Measurements from ENCODE around the gene CDH15. TPM values are rescaled to one million over a fixed set of nuclear protein-coding genes. Genes with fewer than 3 reads are reported as not detected.

The CDH15 gene
- total RNA-seq, 1 experiment from 2014 or later: 0.46 TPM

DNA sequence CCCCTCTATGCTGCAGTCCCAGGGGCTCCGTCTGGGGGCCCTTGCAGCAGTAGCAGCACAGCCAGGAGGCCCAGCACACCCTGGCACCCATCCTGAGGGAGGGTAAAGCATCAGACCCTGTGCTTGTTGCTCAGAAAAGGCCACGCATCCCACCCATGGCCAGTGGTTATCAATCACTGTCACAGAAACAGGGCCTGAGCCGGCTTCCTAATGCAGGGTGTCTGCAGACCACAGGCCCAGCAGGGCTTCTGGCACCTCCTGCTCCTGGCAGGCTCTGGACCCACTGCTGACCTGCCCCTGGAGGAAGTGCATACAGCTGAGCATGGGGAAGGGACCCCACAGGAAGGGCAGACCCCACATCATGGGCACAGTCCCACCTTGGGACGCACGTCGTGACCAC is 26.9 kb upstream of the CDH15 start (continued):
- TF ChIP-seq SMAD3 (CRISPR knock-in tag; IDR thresholded peaks at IDR 0.05; ENCODE audit: borderline replicate concordance): no peak
- TF ChIP-seq TP53 (CRISPR knock-in tag; IDR thresholded peaks at IDR 0.05): no peak
- no peak for TF ChIP-seq SP1 (CRISPR knock-in tag; conservative IDR thresholded peaks at IDR 0.05)
- TF ChIP-seq, protein P1, sequence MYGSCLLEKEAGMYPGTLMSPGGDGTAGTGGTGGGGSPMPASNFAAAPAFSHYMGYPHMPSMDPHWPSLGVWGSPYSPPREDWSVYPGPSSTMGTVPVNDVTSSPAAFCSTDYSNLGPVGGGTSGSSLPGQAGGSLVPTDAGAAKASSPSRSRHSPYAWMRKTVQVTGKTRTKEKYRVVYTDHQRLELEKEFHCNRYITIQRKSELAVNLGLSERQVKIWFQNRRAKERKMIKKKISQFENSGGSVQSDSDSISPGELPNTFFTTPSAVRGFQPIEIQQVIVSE (CRISPR knock-in tag; IDR thresholded peaks at IDR 0.05; ENCODE audit: borderline replicate concordance): no peak

DNA sequence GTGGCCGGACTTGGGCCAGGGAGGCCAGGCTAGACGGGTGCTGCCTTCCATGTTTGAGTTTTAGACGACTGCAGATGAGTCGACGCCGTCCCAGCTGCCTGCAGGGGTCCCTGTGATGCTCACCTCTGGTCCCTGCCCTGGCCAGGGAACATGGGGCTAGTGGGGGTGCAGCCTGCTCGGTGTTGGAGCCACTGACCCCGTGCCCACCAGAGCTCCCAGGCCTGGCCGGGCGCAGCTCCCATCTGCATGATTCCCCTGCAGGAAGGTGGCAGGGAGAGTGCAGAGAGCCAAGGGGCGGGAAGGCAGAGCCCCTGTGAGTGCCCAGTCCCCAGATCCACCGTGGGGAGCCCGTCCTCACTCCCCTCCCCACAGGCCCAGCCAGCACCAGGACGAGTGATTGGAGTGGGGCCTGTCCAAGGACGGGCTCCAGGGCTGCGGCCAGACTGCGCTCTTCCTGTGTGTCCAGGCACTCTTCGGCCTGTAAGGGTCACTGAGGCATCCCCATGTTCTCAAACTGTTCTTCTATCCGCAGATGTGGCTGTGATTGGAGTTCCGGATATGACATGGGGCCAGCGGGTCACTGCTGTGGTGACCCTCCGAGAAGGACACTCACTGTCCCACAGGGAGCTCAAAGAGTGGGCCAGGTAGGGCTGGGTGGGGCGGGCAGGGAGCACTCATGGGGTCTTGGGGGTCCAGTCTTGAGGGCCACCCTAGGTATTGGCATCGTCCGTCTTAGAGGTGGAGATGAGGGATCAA is 26.0 kb upstream of the CDH15 start:
- no peak overlapping the region for H3K27ac Mint-ChIP-seq
- H3K27me3 Mint-ChIP-seq (ENCODE audit: low read depth): no peaks in the 10 kb centered on the region
- TF ChIP-seq, protein P2, sequence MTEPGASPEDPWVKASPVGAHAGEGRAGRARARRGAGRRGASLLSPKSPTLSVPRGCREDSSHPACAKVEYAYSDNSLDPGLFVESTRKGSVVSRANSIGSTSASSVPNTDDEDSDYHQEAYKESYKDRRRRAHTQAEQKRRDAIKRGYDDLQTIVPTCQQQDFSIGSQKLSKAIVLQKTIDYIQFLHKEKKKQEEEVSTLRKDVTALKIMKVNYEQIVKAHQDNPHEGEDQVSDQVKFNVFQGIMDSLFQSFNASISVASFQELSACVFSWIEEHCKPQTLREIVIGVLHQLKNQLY (CRISPR knock-in tag; IDR thresholded peaks at IDR 0.05): no peak
- TF ChIP-seq SMAD3 (CRISPR knock-in tag; IDR thresholded peaks at IDR 0.05; ENCODE audit: borderline replicate concordance): no peak
- no peak for TF ChIP-seq TCF7 (CRISPR knock-in tag; IDR thresholded peaks at IDR 0.05; ENCODE audit: low read depth)
- TF ChIP-seq NFATC4 (CRISPR knock-in tag; IDR thresholded peaks at IDR 0.05): no peak
- TF ChIP-seq, protein P1 (CRISPR knock-in tag; IDR thresholded peaks at IDR 0.05; ENCODE audit: borderline replicate concordance): no peak
- TF ChIP-seq, protein P3, sequence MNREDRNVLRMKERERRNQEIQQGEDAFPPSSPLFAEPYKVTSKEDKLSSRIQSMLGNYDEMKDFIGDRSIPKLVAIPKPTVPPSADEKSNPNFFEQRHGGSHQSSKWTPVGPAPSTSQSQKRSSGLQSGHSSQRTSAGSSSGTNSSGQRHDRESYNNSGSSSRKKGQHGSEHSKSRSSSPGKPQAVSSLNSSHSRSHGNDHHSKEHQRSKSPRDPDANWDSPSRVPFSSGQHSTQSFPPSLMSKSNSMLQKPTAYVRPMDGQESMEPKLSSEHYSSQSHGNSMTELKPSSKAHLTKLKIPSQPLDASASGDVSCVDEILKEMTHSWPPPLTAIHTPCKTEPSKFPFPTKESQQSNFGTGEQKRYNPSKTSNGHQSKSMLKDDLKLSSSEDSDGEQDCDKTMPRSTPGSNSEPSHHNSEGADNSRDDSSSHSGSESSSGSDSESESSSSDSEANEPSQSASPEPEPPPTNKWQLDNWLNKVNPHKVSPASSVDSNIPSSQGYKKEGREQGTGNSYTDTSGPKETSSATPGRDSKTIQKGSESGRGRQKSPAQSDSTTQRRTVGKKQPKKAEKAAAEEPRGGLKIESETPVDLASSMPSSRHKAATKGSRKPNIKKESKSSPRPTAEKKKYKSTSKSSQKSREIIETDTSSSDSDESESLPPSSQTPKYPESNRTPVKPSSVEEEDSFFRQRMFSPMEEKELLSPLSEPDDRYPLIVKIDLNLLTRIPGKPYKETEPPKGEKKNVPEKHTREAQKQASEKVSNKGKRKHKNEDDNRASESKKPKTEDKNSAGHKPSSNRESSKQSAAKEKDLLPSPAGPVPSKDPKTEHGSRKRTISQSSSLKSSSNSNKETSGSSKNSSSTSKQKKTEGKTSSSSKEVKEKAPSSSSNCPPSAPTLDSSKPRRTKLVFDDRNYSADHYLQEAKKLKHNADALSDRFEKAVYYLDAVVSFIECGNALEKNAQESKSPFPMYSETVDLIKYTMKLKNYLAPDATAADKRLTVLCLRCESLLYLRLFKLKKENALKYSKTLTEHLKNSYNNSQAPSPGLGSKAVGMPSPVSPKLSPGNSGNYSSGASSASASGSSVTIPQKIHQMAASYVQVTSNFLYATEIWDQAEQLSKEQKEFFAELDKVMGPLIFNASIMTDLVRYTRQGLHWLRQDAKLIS (CRISPR knock-in tag; IDR thresholded peaks at IDR 0.05; ENCODE audit: borderline replicate concordance): no peak
- TF ChIP-seq SP1 (CRISPR knock-in tag; conservative IDR thresholded peaks at IDR 0.05): no peak
- TF ChIP-seq, protein P4, sequence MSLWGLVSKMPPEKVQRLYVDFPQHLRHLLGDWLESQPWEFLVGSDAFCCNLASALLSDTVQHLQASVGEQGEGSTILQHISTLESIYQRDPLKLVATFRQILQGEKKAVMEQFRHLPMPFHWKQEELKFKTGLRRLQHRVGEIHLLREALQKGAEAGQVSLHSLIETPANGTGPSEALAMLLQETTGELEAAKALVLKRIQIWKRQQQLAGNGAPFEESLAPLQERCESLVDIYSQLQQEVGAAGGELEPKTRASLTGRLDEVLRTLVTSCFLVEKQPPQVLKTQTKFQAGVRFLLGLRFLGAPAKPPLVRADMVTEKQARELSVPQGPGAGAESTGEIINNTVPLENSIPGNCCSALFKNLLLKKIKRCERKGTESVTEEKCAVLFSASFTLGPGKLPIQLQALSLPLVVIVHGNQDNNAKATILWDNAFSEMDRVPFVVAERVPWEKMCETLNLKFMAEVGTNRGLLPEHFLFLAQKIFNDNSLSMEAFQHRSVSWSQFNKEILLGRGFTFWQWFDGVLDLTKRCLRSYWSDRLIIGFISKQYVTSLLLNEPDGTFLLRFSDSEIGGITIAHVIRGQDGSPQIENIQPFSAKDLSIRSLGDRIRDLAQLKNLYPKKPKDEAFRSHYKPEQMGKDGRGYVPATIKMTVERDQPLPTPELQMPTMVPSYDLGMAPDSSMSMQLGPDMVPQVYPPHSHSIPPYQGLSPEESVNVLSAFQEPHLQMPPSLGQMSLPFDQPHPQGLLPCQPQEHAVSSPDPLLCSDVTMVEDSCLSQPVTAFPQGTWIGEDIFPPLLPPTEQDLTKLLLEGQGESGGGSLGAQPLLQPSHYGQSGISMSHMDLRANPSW (CRISPR knock-in tag; conservative IDR thresholded peaks at IDR 0.05; ENCODE audit: low read depth): no peak
- TF ChIP-seq GABPB1 (CRISPR knock-in tag; IDR thresholded peaks at IDR 0.05): no peak
- TF ChIP-seq FOXJ3 (CRISPR knock-in tag; IDR thresholded peaks at IDR 0.05; ENCODE audit: borderline replicate concordance): no peak
- TF ChIP-seq, protein P5, sequence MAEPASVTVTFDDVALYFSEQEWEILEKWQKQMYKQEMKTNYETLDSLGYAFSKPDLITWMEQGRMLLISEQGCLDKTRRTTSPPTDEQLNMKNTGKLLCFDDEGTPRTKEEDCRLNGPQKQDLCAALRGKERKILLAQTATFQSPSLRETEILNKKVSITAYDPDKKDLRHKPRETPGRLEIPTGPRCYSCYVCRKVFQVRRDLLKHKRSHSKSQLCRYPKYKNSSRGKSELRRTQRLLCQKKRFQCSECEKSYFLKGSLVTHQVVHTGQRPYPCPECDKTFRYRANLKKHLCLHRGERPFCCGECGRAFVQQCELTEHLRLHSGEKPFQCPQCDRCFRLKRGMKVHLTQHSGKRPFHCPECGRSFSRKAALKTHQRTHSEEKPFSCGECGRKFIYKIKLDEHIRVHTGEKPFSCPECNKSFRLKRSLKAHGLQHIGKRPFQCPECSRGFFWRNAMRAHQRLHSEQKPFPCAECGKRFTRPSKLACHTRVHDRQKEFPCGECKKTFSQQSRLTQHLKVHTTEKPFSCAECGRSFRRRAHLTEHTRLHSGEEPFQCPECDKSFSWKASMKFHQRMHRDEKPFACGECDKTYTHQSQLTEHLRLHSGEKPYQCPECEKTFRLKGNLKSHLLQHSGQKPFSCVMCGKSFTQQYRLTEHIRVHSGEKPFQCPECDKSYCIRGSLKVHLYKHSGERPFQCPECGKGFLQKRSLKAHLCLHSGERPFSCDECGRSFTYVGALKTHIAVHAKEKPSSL (CRISPR knock-in tag; conservative IDR thresholded peaks at IDR 0.05): no peak
- no peak for TF ChIP-seq CREM (CRISPR knock-in tag; IDR thresholded peaks at IDR 0.05)
- no peak for TF ChIP-seq CREB1 (CRISPR knock-in tag; IDR thresholded peaks at IDR 0.05)
- TF ChIP-seq ZNF263 (CRISPR knock-in tag; IDR thresholded peaks at IDR 0.05; ENCODE audit: low read depth): no peak
- TF ChIP-seq, protein P6, sequence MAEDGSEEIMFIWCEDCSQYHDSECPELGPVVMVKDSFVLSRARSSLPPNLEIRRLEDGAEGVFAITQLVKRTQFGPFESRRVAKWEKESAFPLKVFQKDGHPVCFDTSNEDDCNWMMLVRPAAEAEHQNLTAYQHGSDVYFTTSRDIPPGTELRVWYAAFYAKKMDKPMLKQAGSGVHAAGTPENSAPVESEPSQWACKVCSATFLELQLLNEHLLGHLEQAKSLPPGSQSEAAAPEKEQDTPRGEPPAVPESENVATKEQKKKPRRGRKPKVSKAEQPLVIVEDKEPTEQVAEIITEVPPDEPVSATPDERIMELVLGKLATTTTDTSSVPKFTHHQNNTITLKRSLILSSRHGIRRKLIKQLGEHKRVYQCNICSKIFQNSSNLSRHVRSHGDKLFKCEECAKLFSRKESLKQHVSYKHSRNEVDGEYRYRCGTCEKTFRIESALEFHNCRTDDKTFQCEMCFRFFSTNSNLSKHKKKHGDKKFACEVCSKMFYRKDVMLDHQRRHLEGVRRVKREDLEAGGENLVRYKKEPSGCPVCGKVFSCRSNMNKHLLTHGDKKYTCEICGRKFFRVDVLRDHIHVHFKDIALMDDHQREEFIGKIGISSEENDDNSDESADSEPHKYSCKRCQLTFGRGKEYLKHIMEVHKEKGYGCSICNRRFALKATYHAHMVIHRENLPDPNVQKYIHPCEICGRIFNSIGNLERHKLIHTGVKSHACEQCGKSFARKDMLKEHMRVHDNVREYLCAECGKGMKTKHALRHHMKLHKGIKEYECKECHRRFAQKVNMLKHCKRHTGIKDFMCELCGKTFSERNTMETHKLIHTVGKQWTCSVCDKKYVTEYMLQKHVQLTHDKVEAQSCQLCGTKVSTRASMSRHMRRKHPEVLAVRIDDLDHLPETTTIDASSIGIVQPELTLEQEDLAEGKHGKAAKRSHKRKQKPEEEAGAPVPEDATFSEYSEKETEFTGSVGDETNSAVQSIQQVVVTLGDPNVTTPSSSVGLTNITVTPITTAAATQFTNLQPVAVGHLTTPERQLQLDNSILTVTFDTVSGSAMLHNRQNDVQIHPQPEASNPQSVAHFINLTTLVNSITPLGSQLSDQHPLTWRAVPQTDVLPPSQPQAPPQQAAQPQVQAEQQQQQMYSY (CRISPR knock-in tag; IDR thresholded peaks at IDR 0.05): no peak
- TF ChIP-seq, protein P7, sequence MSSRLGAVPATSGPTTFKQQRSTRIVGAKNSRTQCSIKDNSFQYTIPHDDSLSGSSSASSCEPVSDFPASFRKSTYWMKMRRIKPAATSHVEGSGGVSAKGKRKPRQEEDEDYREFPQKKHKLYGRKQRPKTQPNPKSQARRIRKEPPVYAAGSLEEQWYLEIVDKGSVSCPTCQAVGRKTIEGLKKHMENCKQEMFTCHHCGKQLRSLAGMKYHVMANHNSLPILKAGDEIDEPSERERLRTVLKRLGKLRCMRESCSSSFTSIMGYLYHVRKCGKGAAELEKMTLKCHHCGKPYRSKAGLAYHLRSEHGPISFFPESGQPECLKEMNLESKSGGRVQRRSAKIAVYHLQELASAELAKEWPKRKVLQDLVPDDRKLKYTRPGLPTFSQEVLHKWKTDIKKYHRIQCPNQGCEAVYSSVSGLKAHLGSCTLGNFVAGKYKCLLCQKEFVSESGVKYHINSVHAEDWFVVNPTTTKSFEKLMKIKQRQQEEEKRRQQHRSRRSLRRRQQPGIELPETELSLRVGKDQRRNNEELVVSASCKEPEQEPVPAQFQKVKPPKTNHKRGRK (CRISPR knock-in tag; IDR thresholded peaks at IDR 0.05; ENCODE audit: borderline replicate concordance): no peak
- no peak overlapping the region for H3K4me3 Mint-ChIP-seq
- H3K9me3 Mint-ChIP-seq: peaks cover 21% of the 10 kb centered on the region
- no peak for DNase-seq (ENCODE audit: low spot score)
- no peak for ATAC-seq
- H3K36me3 Mint-ChIP-seq: peaks cover 39% of the 10 kb centered on the region
- CTCF ChIA-PET: interaction anchor here (0.5 kb wide), 1 partner anchor 125 kb away, joined by 3 read pairs; no protein-coding TSS in a partner anchor
- POLR2A ChIA-PET: no interaction called here
- no peaks in the 10 kb centered on the region for H3K4me1 Mint-ChIP-seq

Measured in WTC11 (cell line).